ENCODE measurements around the gene EOMES. TPM values are rescaled to one million over a fixed set of nuclear protein-coding genes. Genes with fewer than 3 reads are reported as not detected.

EOMES gene
- total and polyA plus RNA-seq, 2 donors (not counting 3 experiments of a cell fraction or from before 2014, with no cell fraction given): not detected

DNA sequence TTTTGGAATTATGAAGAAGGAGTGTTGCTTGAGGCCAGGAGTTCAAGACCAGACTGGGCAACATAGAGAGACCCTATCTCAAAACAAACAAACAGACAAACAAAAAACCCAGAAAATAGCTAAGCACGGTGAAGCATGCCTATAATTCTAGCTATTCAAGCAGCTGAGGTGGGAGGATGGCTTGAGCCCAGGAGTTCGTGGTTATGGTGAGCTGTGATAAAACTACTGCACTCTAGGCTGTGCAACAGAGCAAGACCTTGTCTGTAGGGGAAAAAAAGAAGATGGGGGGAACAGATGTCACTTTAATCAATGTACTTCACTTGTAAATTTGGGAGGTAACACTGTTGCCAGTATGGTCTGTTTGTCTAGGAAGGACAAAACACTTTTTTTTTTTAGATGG is 18.7 kb upstream of the EOMES start:
- no peak for DNase-seq (ENCODE audit: low read depth, low spot score)
- dilution Hi-C loops (cut with MboI; ENCODE audit: extremely low pct_ligation_motif_present, low sequenced_read_pairs) (no loop called here), intact Hi-C loops (cut with micrococcal nuclease) (no loop called here)
- Histone ChIP-seq H3K27me3 (ENCODE audit: control insufficient read depth in 2 of 2, insufficient read depth in 2 of 2, low read length in 2 of 2) (no peaks in the 10 kb centered on the region), H3K9ac (replicated peaks; ENCODE audit: extremely low read depth, insufficient read depth, low read length) (no peak overlapping the region), H3K9me1 (replicated peaks; ENCODE audit: control insufficient read depth, extremely low read depth, insufficient read depth, low read length) (no peaks in the 10 kb centered on the region), H3K27ac (ENCODE audit: insufficient read depth, low read depth, low read length) (no peak overlapping the region), H3K4me3 (replicated peaks in 1 of 3; ENCODE audit: insufficient read depth in 1 of 3, low read depth in 1 of 3, low read length in 3 of 3) (no peak overlapping the region), H2AFZ (ENCODE audit: low read depth, low read length) (no peak overlapping the region), H3K36me3 (ENCODE audit: control insufficient read depth in 2 of 2, extremely low read depth in 1 of 2, insufficient read depth in 2 of 2, low read length in 2 of 2) (no peaks in the 10 kb centered on the region), H4K20me1 (replicated peaks; ENCODE audit: control insufficient read depth, extremely low read depth, insufficient read depth, low read length) (no peaks in the 10 kb centered on the region), H3K9me3 (replicated peaks; ENCODE audit: control insufficient read depth, insufficient read depth, low read length) (no peaks in the 10 kb centered on the region), H3K4me1 (ENCODE audit: control insufficient read depth, extremely low read depth, insufficient read depth, low read length) (no peaks in the 10 kb centered on the region), H3K79me2 (ENCODE audit: control insufficient read depth, insufficient read depth, low read length) (no peaks in the 10 kb centered on the region), H3K4me2 (ENCODE audit: insufficient read depth, low read length) (no peak overlapping the region)
- no peak for TF ChIP-seq POLR2AphosphoS5 (IDR thresholded peaks at IDR 0.05; ENCODE audit: insufficient read depth, low read depth, low read length)
- TF ChIP-seq, protein P1, sequence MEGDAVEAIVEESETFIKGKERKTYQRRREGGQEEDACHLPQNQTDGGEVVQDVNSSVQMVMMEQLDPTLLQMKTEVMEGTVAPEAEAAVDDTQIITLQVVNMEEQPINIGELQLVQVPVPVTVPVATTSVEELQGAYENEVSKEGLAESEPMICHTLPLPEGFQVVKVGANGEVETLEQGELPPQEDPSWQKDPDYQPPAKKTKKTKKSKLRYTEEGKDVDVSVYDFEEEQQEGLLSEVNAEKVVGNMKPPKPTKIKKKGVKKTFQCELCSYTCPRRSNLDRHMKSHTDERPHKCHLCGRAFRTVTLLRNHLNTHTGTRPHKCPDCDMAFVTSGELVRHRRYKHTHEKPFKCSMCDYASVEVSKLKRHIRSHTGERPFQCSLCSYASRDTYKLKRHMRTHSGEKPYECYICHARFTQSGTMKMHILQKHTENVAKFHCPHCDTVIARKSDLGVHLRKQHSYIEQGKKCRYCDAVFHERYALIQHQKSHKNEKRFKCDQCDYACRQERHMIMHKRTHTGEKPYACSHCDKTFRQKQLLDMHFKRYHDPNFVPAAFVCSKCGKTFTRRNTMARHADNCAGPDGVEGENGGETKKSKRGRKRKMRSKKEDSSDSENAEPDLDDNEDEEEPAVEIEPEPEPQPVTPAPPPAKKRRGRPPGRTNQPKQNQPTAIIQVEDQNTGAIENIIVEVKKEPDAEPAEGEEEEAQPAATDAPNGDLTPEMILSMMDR (IDR thresholded peaks at IDR 0.05; ENCODE audit: extremely low read depth in 1 of 2, insufficient read depth in 1 of 2, low read depth in 1 of 2, low read length in 2 of 2): no peak
- TF ChIP-seq, protein P2, sequence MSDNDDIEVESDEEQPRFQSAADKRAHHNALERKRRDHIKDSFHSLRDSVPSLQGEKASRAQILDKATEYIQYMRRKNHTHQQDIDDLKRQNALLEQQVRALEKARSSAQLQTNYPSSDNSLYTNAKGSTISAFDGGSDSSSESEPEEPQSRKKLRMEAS (IDR thresholded peaks at IDR 0.05; ENCODE audit: insufficient read depth, insufficient read length): no peak
- no peak for TF ChIP-seq EZH2 (IDR thresholded peaks at IDR 0.05; ENCODE audit: borderline replicate concordance, low read depth, low read length, severe bottlenecking)
- no peak for TF ChIP-seq GATA2 (IDR thresholded peaks at IDR 0.05; ENCODE audit: insufficient read depth, insufficient read length, low read depth, low read length)
- TF ChIP-seq MYC (IDR thresholded peaks at IDR 0.05; ENCODE audit: low read depth, low read length): no peak
- no peak for TF ChIP-seq POLR2A (IDR thresholded peaks at IDR 0.05; ENCODE audit: low read depth, low read length)
- TF ChIP-seq FOS (IDR thresholded peaks at IDR 0.05; ENCODE audit: borderline replicate concordance, insufficient read depth, low read length): no peak
- TF ChIP-seq JUN (IDR thresholded peaks at IDR 0.05; ENCODE audit: borderline replicate concordance, insufficient read depth, insufficient read length, low read depth): no peak
- CTCF ChIA-PET: interaction anchor here (1.0 kb wide), 1 partner anchor 29 kb away, joined by 3 read pairs; no protein-coding TSS in a partner anchor
- POLR2A ChIA-PET: no interaction called here
- FAIRE-seq: no peak
- no TSS peak for BruUV-seq (replicated peaks)

Data from endothelial cell of umbilical vein (primary cell).